Astrocyte (in vitro differentiated cells and primary cell): ENCODE data around the gene TAF6. TPM values are rescaled to one million over a fixed set of nuclear protein-coding genes. Genes with fewer than 3 reads are reported as not detected.

Source experiments
- DNase-seq: peaks from one replicate; pipeline ENCODE4 v3.0.0-alpha.2; 2010; ENCODE audit warnings: low read depth
- FAIRE-seq: peaks from 2 replicates; lab custom pipeline; 2011; peaks lifted over from hg19 to GRCh38; lab: Jason Lieb, UNC
- H2AFZ ChIP-seq: 2 replicates; pipeline ENCODE4 v1.6.0; 2012; ENCODE audit warnings: low read depth, low read length, inconsistent platforms
- H3K27ac ChIP-seq: 2 replicates; pipeline ENCODE4 v1.5.1; 2011; ENCODE audit warnings: low read depth, low read length, inconsistent platforms
- H3K27me3 ChIP-seq: 2 replicates; pipeline ENCODE4 v1.6.0; 2011; ENCODE audit warnings: low read length, inconsistent platforms; ENCODE audit not compliant: insufficient read depth
- H3K36me3 ChIP-seq: 2 replicates; pipeline ENCODE4 v1.5.1; 2011; ENCODE audit warnings: low read length, inconsistent platforms; ENCODE audit not compliant: insufficient read depth
- H3K4me1 ChIP-seq: 2 replicates; pipeline ENCODE4 v1.5.1; 2011; ENCODE audit warnings: low read length, inconsistent platforms; ENCODE audit not compliant: insufficient read depth
- H3K4me2 ChIP-seq: 2 replicates; pipeline ENCODE4 v1.6.0; 2012; ENCODE audit warnings: low read length, inconsistent platforms
- H3K4me3 ChIP-seq: 2 replicates; pipeline ENCODE4 v1.5.1; 2011; ENCODE audit warnings: low read depth, mild to moderate bottlenecking, low read length, inconsistent platforms; ENCODE audit not compliant: insufficient read depth
- H3K79me2 ChIP-seq: 2 replicates; pipeline ENCODE4 v1.6.0; 2012; ENCODE audit warnings: mild to moderate bottlenecking, low read length, inconsistent platforms; ENCODE audit not compliant: insufficient read depth
- H3K9ac ChIP-seq: 2 replicates; pipeline ENCODE4 v1.6.0; 2012; ENCODE audit warnings: mild to moderate bottlenecking, low read length, inconsistent platforms
- H3K9me3 ChIP-seq: 2 replicates; pipeline ENCODE4 v1.5.1; 2012; ENCODE audit warnings: low read depth, mild to moderate bottlenecking, low read length, inconsistent platforms; ENCODE audit not compliant: insufficient read depth
- H4K20me1 ChIP-seq: 2 replicates; pipeline ENCODE4 v1.6.0; 2012; ENCODE audit warnings: low read length, inconsistent platforms; ENCODE audit not compliant: insufficient read depth
- H3K27ac Mint-ChIP-seq: one replicate; pipeline ENCODE4 v1.8.0; 2021; ENCODE audit warnings: mild to moderate bottlenecking, mixed read lengths; ENCODE audit not compliant: unreplicated experiment
- H3K27me3 Mint-ChIP-seq: one replicate; pipeline ENCODE4 v1.8.0; 2021; ENCODE audit warnings: low read depth, mixed read lengths; ENCODE audit not compliant: unreplicated experiment
- H3K36me3 Mint-ChIP-seq: one replicate; pipeline ENCODE4 v1.8.0; 2021; ENCODE audit warnings: low read depth, mixed read lengths; ENCODE audit not compliant: unreplicated experiment
- H3K4me1 Mint-ChIP-seq: one replicate; pipeline ENCODE4 v1.8.0; 2021; ENCODE audit warnings: low read depth, mixed read lengths; ENCODE audit not compliant: unreplicated experiment
- H3K4me3 Mint-ChIP-seq: one replicate; pipeline ENCODE4 v1.8.0; 2021; ENCODE audit warnings: mild to moderate bottlenecking, moderate library complexity, mixed read lengths; ENCODE audit not compliant: unreplicated experiment
- H3K9me3 Mint-ChIP-seq: one replicate; pipeline ENCODE4 v1.8.0; 2021; ENCODE audit warnings: mild to moderate bottlenecking, mixed read lengths; ENCODE audit not compliant: unreplicated experiment
- EZH2 ChIP-seq: IDR thresholded peaks from 2 replicates; pipeline ENCODE4 v1.6.1; 2012; ENCODE audit warnings: mild to moderate bottlenecking, low read length, inconsistent platforms; ENCODE audit not compliant: insufficient read depth
- total RNA-seq: library from RNA; stranded (reverse); gene quantifications from 2 replicates; pipeline ENCODE4 v1.2.1, GENCODE V29; 2021
- TF ChIP-seq, protein P1 (sequence below): IDR thresholded peaks from 2 replicates; pipeline ENCODE4 v1.5.1; 2011; ENCODE audit warnings: low read depth, mild to moderate bottlenecking, inconsistent platforms, low read length, moderate library complexity; ENCODE audit not compliant: insufficient read depth

TAF6 gene
- total RNA-seq, 1 donor from 2014 or later = 47.0 TPM

DNA sequence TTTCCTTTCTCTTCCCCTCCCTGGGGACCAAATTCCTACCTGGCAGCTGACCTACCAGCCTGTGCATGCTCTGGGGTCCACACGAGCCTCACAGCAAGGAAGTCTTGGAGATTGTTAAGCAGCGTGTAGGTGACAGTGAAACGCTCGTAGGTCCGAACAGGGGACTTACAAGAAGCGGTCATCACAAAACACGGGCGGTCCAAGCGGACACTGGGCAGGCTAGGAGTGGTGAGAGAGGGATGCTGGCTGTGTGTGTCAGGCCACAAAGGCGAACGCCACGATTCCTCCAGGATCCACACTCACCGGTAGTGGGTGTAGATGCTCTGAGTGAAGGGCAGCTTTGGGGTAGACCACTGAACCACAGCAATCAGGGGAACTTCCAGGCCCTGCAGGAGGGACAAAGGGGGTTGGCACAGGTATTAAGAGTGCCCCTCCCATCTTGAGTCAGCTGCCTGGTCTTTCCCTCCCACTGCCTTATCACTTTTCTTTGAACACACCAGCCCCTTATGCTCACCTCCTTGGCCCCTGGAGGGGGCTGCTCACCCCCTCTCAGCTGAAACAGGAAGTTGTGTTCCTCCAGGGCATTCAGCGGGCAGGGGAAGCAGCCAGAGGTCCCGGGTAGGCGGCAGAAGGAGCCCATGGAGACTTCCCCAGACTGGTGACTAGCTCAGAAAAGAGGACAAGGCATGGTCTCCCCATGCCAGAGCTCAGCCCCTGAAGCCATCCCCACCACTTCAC is 37.3 kb upstream of the TAF6 start:
- Mint-ChIP-seq H3K4me1 (peaks cover 7% of the 10 kb centered on the region), H3K36me3 (peaks cover 10% of the 10 kb centered on the region), H3K9me3 (no peaks in the 10 kb centered on the region), H3K27me3 (no peaks in the 10 kb centered on the region), H3K4me3 (peak overlapping the region; percentile 50), H3K27ac (no peak overlapping the region)
- Histone ChIP-seq H3K9me3 (no peaks in the 10 kb centered on the region), H2AFZ (no peak overlapping the region), H3K4me1 (peaks cover 7% of the 10 kb centered on the region), H3K4me3 (peak overlapping the region; percentile 77), H4K20me1 (peaks cover 47% of the 10 kb centered on the region), H3K79me2 (peaks cover 35% of the 10 kb centered on the region), H3K9ac (peak overlapping the region; percentile 93), H3K27ac (no peak overlapping the region), H3K36me3 (peaks cover 9% of the 10 kb centered on the region), H3K27me3 (no peaks in the 10 kb centered on the region), H3K4me2 (peak overlapping the region; percentile 92)
- no peak for DNase-seq
- TF ChIP-seq, protein P1, sequence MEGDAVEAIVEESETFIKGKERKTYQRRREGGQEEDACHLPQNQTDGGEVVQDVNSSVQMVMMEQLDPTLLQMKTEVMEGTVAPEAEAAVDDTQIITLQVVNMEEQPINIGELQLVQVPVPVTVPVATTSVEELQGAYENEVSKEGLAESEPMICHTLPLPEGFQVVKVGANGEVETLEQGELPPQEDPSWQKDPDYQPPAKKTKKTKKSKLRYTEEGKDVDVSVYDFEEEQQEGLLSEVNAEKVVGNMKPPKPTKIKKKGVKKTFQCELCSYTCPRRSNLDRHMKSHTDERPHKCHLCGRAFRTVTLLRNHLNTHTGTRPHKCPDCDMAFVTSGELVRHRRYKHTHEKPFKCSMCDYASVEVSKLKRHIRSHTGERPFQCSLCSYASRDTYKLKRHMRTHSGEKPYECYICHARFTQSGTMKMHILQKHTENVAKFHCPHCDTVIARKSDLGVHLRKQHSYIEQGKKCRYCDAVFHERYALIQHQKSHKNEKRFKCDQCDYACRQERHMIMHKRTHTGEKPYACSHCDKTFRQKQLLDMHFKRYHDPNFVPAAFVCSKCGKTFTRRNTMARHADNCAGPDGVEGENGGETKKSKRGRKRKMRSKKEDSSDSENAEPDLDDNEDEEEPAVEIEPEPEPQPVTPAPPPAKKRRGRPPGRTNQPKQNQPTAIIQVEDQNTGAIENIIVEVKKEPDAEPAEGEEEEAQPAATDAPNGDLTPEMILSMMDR = no peak
- no peak for TF ChIP-seq EZH2
- no peak for FAIRE-seq

DNA sequence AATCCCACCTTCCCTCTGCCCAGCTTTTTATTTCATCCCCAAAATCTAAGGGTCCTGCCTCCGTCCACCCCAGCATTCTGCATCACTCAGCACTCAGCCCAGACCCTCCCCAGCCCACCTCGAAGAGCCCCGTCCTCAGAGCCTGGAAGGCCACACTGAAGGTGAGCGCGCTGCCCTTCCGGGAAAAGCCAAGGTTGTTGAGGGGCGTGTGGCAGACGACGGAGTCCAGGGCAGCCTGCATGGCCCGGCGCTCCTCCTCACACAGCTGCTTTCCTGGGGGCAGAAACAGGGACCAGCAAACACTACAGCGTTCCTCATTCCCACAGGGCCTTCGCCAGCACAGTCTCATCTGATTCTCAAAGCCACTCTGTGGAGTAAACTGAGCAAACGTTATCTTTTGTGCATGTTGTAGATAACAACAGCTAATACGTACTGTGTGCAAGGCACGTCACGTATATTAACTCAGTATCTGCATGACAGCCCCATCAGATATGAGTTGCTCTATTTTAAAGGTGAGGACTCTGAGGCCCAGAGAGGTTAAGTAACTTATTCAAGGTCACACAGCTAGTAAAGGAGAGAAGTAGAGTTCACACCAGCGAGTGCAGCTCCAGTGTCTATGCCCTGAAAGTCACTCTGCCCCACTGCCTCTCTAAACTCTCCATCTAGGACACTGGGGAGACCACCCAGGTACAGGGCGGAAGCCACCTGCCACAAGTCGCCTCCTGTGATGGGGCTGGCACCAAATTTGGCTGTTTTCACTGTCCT is 36.6 kb upstream of the TAF6 start:
- Histone ChIP-seq H3K36me3 (peaks cover 9% of the 10 kb centered on the region), H3K79me2 (peaks cover 35% of the 10 kb centered on the region), H3K4me2 (no peak overlapping the region), H3K9ac (peak overlapping the region; percentile 18), H3K4me3 (no peak overlapping the region), H4K20me1 (peaks cover 47% of the 10 kb centered on the region), H3K27me3 (no peaks in the 10 kb centered on the region), H3K27ac (no peak overlapping the region), H2AFZ (no peak overlapping the region), H3K4me1 (peaks cover 7% of the 10 kb centered on the region), H3K9me3 (no peaks in the 10 kb centered on the region)
- no peak for TF ChIP-seq EZH2
- TF ChIP-seq, protein P1 = no peak
- no peak for DNase-seq
- Mint-ChIP-seq H3K27me3 (no peaks in the 10 kb centered on the region), H3K9me3 (no peaks in the 10 kb centered on the region), H3K4me3 (no peak overlapping the region), H3K36me3 (peaks cover 10% of the 10 kb centered on the region), H3K4me1 (peaks cover 7% of the 10 kb centered on the region), H3K27ac (no peak overlapping the region)
- FAIRE-seq = no peak
